HL-60 (cell line): ENCODE measurements around the gene NKX6-2.

ENCODE experiments used
- CTCF ChIP-seq: IDR thresholded peaks from one replicate; pipeline ENCODE4 v1.5.1; 2011; ENCODE audit warnings: low read length, control low read depth, inconsistent platforms; ENCODE audit not compliant: insufficient read depth
- POLR2AphosphoS5 ChIP-seq: IDR thresholded peaks from 2 replicates; pipeline ENCODE4 v1.6.1; 2012; ENCODE audit warnings: low read depth
- REST ChIP-seq: IDR thresholded peaks from 2 replicates; pipeline ENCODE4 v1.6.1; 2012; ENCODE audit warnings: low read depth; ENCODE audit not compliant: insufficient replicate concordance

- TF ChIP-seq CTCF (no peak), POLR2AphosphoS5 (no peak), REST (no peak)
These were observed 22.7 kb upstream of the NKX6-2 start for GRCh38 chr10:132808383-132809231.
